ENCODE data around the gene RFC2. TPM values are rescaled to one million over a fixed set of nuclear protein-coding genes. Genes with fewer than 3 reads are reported as not detected.
A peak's percentile ranks its signal among the peaks of the same experiment; 100 is the strongest.

RFC2 gene
- total and polyA plus RNA-seq, 7 experiments from 2014 or later = 12.0 to 51.7 (median 19.3) TPM

- intact Hi-C loops (cut with micrococcal nuclease) = no loop called here
- Mint-ChIP-seq H3K27me3 (no peaks in the 10 kb centered on the region), H3K27ac (no peak overlapping the region), H3K4me3 (no peak overlapping the region), H3K9me3 (no peaks in the 10 kb centered on the region), H3K36me3 (peaks cover 0 to 14% (median 7%) of the 10 kb centered on the region in 5 donors), H3K4me1 (peaks cover 0 to 22% (median 5%) of the 10 kb centered on the region in 7 donors)
- ATAC-seq = no peak
- Histone ChIP-seq H3K9me3 (ENCODE audit: control insufficient read depth in 2 of 3, low read length in 3 of 3) (no peaks in the 10 kb centered on the region), H3K4me1 (ENCODE audit: control insufficient read depth in 2 of 2, insufficient read depth in 2 of 2, low read length in 2 of 2) (no peaks in the 10 kb centered on the region), H3K4me3 (ENCODE audit: low read length) (no peak overlapping the region), H3K36me3 (ENCODE audit: control insufficient read depth in 2 of 3, insufficient read depth in 3 of 3, low read length in 3 of 3) (peaks cover 0 to 9% (median 0%) of the 10 kb centered on the region in 3 experiments), H3K27me3 (ENCODE audit: control insufficient read depth in 2 of 2, insufficient read depth in 2 of 2, low read length in 2 of 2) (no peaks in the 10 kb centered on the region), H3K27ac (ENCODE audit: low read depth, low read length) (no peak overlapping the region)
- no peak for DNase-seq
- ChIA-PET CTCF (no interaction called here), POLR2A (no interaction called here)
Measured at GRCh38 chr7:74223711-74224510, 30.3 kb downstream of the RFC2 start.

GRCh38 chr7:74222851-74223710 is 31.1 kb downstream of the RFC2 start:
- Histone ChIP-seq H3K36me3 (ENCODE audit: control insufficient read depth in 2 of 3, insufficient read depth in 3 of 3, low read length in 3 of 3) (peaks cover 0 to 9% (median 0%) of the 10 kb centered on the region in 3 experiments), H3K27me3 (ENCODE audit: control insufficient read depth in 2 of 2, insufficient read depth in 2 of 2, low read length in 2 of 2) (no peaks in the 10 kb centered on the region), H3K4me1 (ENCODE audit: control insufficient read depth in 2 of 2, insufficient read depth in 2 of 2, low read length in 2 of 2) (no peaks in the 10 kb centered on the region), H3K9me3 (ENCODE audit: control insufficient read depth in 2 of 3, low read length in 3 of 3) (no peaks in the 10 kb centered on the region), H3K27ac (ENCODE audit: low read depth, low read length) (no peak overlapping the region), H3K4me3 (ENCODE audit: low read length) (no peak overlapping the region)
- no peaks in the 10 kb centered on the region for H3K9me3 Mint-ChIP-seq
- intact Hi-C loops (cut with micrococcal nuclease) = no loop called here
- peaks cover 0 to 14% (median 8%) of the 10 kb centered on the region in 5 donors for H3K36me3 Mint-ChIP-seq
- no peaks in the 10 kb centered on the region for H3K27me3 Mint-ChIP-seq
- peak overlapping the region in 3 of 9 donors; percentile 38 to 62 (median 46) for H3K27ac Mint-ChIP-seq
- no peak overlapping the region for H3K4me3 Mint-ChIP-seq
- H3K4me1 Mint-ChIP-seq = peaks cover 3 to 26% (median 8%) of the 10 kb centered on the region in 7 donors
- POLR2A ChIA-PET = no interaction called here
- ATAC-seq = no peak
- CTCF ChIA-PET = no interaction called here
- no peak for DNase-seq

- no peaks in the 10 kb centered on the region for H3K9me3 Mint-ChIP-seq
Measured at GRCh38 chr7:74221713-74222112, 32.5 kb downstream of the RFC2 start.

GRCh38 chr7:74220229-74220628 is 34.0 kb downstream of the RFC2 start:
- no peaks in the 10 kb centered on the region for H3K27me3 ChIP-seq (ENCODE audit: control insufficient read depth in 2 of 2, insufficient read depth in 2 of 2, low read length in 2 of 2)
- H3K36me3 ChIP-seq (ENCODE audit: control insufficient read depth in 2 of 3, insufficient read depth in 3 of 3, low read length in 3 of 3) = peaks cover 0 to 9% (median 0%) of the 10 kb centered on the region in 3 experiments
- no peaks in the 10 kb centered on the region for H3K4me1 ChIP-seq (ENCODE audit: control insufficient read depth in 2 of 2, insufficient read depth in 2 of 2, low read length in 2 of 2)
- ChIA-PET CTCF (no interaction called here), POLR2A (no interaction called here)
- H3K9me3 Mint-ChIP-seq = no peaks in the 10 kb centered on the region
- H3K27ac ChIP-seq (ENCODE audit: low read depth, low read length) = no peak overlapping the region
- peaks cover 11 to 32% (median 18%) of the 10 kb centered on the region in 7 donors for H3K4me1 Mint-ChIP-seq
- H3K9me3 ChIP-seq (ENCODE audit: control insufficient read depth in 2 of 3, low read length in 3 of 3) = no peaks in the 10 kb centered on the region
- H3K4me3 ChIP-seq (ENCODE audit: low read length) = no peak overlapping the region
- no peak overlapping the region for H3K27ac Mint-ChIP-seq
- ATAC-seq = no peak
- H3K36me3 Mint-ChIP-seq = peaks cover 0 to 10% (median 0%) of the 10 kb centered on the region in 5 donors
- intact Hi-C loops (cut with micrococcal nuclease) = no loop called here
- no peak overlapping the region for H3K4me3 Mint-ChIP-seq
- no peaks in the 10 kb centered on the region for H3K27me3 Mint-ChIP-seq
- no peak for DNase-seq

More at GRCh38 chr7:74221713-74222112, 32.5 kb downstream of the RFC2 start:
- Histone ChIP-seq H3K36me3 (ENCODE audit: control insufficient read depth in 2 of 3, insufficient read depth in 3 of 3, low read length in 3 of 3) (peaks cover 0 to 9% (median 0%) of the 10 kb centered on the region in 3 experiments), H3K4me1 (ENCODE audit: control insufficient read depth in 2 of 2, insufficient read depth in 2 of 2, low read length in 2 of 2) (no peaks in the 10 kb centered on the region), H3K4me3 (ENCODE audit: low read length) (no peak overlapping the region), H3K27me3 (ENCODE audit: control insufficient read depth in 2 of 2, insufficient read depth in 2 of 2, low read length in 2 of 2) (no peaks in the 10 kb centered on the region), H3K9me3 (ENCODE audit: control insufficient read depth in 2 of 3, low read length in 3 of 3) (no peaks in the 10 kb centered on the region), H3K27ac (ENCODE audit: low read depth, low read length) (no peak overlapping the region)
- no peak for DNase-seq
- POLR2A ChIA-PET = interaction anchor here (0.6 kb wide), 1 partner anchor 121 kb away, joined by 4 read pairs; no protein-coding TSS in a partner anchor
- CTCF ChIA-PET = no interaction called here
- no peak for ATAC-seq
- peaks cover 0 to 14% (median 5%) of the 10 kb centered on the region in 5 donors for H3K36me3 Mint-ChIP-seq
- H3K4me3 Mint-ChIP-seq = no peak overlapping the region
- intact Hi-C loops (cut with micrococcal nuclease) = no loop called here
- peaks cover 11 to 35% (median 20%) of the 10 kb centered on the region in 7 donors for H3K4me1 Mint-ChIP-seq
- H3K27me3 Mint-ChIP-seq = no peaks in the 10 kb centered on the region
- no peak overlapping the region for H3K27ac Mint-ChIP-seq

- Histone ChIP-seq H3K27ac (ENCODE audit: low read depth, low read length) (no peak overlapping the region), H3K9me3 (ENCODE audit: control insufficient read depth in 2 of 3, low read length in 3 of 3) (no peaks in the 10 kb centered on the region), H3K27me3 (ENCODE audit: control insufficient read depth in 2 of 2, insufficient read depth in 2 of 2, low read length in 2 of 2) (no peaks in the 10 kb centered on the region), H3K4me1 (ENCODE audit: control insufficient read depth in 2 of 2, insufficient read depth in 2 of 2, low read length in 2 of 2) (no peaks in the 10 kb centered on the region), H3K36me3 (ENCODE audit: control insufficient read depth in 2 of 3, insufficient read depth in 3 of 3, low read length in 3 of 3) (peaks cover 0 to 7% (median 0%) of the 10 kb centered on the region in 3 experiments), H3K4me3 (ENCODE audit: low read length) (no peak overlapping the region)
- DNase-seq = no peak
- no peak overlapping the region for H3K4me3 Mint-ChIP-seq
- peaks cover 11 to 31% (median 18%) of the 10 kb centered on the region in 7 donors for H3K4me1 Mint-ChIP-seq
- intact Hi-C loops (cut with micrococcal nuclease) = no loop called here
- H3K27ac Mint-ChIP-seq = no peak overlapping the region
- no peak for ATAC-seq
- ChIA-PET POLR2A (no interaction called here), CTCF (no interaction called here)
- H3K36me3 Mint-ChIP-seq = peaks cover 0 to 10% (median 0%) of the 10 kb centered on the region in 5 donors
- H3K9me3 Mint-ChIP-seq = no peaks in the 10 kb centered on the region
- no peaks in the 10 kb centered on the region for H3K27me3 Mint-ChIP-seq
Measured at GRCh38 chr7:74219416-74219815, 34.8 kb downstream of the RFC2 start.

GRCh38 chr7:74218343-74218698 is 35.9 kb downstream of the RFC2 start:
- H3K9me3 Mint-ChIP-seq = no peaks in the 10 kb centered on the region
- Histone ChIP-seq H3K27me3 (ENCODE audit: control insufficient read depth in 2 of 2, insufficient read depth in 2 of 2, low read length in 2 of 2) (no peaks in the 10 kb centered on the region), H3K27ac (ENCODE audit: low read depth, low read length) (no peak overlapping the region), H3K36me3 (ENCODE audit: control insufficient read depth in 2 of 3, insufficient read depth in 3 of 3, low read length in 3 of 3) (no peaks in the 10 kb centered on the region), H3K4me1 (ENCODE audit: control insufficient read depth in 2 of 2, insufficient read depth in 2 of 2, low read length in 2 of 2) (no peaks in the 10 kb centered on the region), H3K4me3 (ENCODE audit: low read length) (no peak overlapping the region), H3K9me3 (ENCODE audit: control insufficient read depth in 2 of 3, low read length in 3 of 3) (no peaks in the 10 kb centered on the region)
- intact Hi-C loops (cut with micrococcal nuclease) = no loop called here
- peak overlapping the region in 1 of 9 donors; percentile 89 for H3K27ac Mint-ChIP-seq
- no peak for DNase-seq
- no peaks in the 10 kb centered on the region for H3K27me3 Mint-ChIP-seq
- ChIA-PET POLR2A (no interaction called here), CTCF (interaction anchor here (0.5 to 1.4 kb wide), 4 partner anchors 9 to 182 kb away, joined by 3 to 6 read pairs (median 4); partner anchors contain the start of gene LAT2)
- peaks cover 11 to 31% (median 18%) of the 10 kb centered on the region in 7 donors for H3K4me1 Mint-ChIP-seq
- H3K4me3 Mint-ChIP-seq = peak overlapping the region in 9 of 10 donors; percentile 44 to 75 (median 59)
- no peak for ATAC-seq
- peaks cover 0 to 10% (median 0%) of the 10 kb centered on the region in 5 donors for H3K36me3 Mint-ChIP-seq
